Erythroblast (primary cell): Measurements from ENCODE around the gene GGT7.
"Not testable (repeated sequence)": the region's sequence is repeated elsewhere in the genome, so short reads cannot be mapped to it uniquely, and the experiment has no call there.

Experiments used
- DNase-seq, 2 experiments: peaks; one replicate each; lab custom pipeline; 2025; lab: John Stamatoyannopoulos, UW
- GATA1 ChIP-seq: IDR thresholded peaks from 2 replicates; pipeline ENCODE4 v1.6.1; 2011; ENCODE audit warnings: low read depth, mild to moderate bottlenecking, control low read depth, low read length, moderate library complexity
- POLR2A ChIP-seq: IDR thresholded peaks from 2 replicates; pipeline ENCODE4 v1.6.1; 2011; ENCODE audit warnings: mild to moderate bottlenecking, low read length

Gene GGT7

GRCh38 chr20:34808583-34808982 is 64.1 kb downstream of the GGT7 start:
- TF ChIP-seq POLR2A (no peak), GATA1 (no peak)
- DNase-seq = no peak

DNA sequence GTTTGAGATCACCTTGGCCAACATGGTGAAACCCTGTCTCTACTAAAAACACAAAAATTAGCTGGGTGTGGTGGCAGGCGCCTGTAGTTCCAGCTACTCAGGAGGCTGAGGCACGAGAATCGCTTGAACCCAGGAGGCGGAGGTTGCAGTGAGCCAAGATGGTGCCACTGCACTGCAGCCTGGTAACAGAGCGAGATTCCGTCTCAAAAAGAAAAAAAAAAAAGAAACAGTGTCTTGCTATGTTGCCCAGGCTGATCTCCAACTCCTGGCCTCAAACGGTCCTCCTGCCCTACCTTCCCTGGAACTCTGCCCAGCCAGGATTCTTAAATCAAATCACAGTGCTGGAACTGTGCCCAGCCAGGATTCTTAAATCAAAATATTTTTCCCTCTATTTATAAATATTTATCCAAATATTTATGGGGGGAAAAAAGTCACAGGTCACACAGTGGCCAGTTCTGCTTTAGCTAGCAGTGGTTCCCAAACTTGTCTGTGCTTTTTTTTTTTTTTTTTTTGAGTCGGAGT is 64.7 kb downstream of the GGT7 start:
- DNase-seq = not testable (repeated sequence)

- no peak for DNase-seq
- no peak for TF ChIP-seq POLR2A
- TF ChIP-seq GATA1 = no peak
Observed at GRCh38 chr20:34806255-34806654, 66.4 kb downstream of the GGT7 start.

DNA sequence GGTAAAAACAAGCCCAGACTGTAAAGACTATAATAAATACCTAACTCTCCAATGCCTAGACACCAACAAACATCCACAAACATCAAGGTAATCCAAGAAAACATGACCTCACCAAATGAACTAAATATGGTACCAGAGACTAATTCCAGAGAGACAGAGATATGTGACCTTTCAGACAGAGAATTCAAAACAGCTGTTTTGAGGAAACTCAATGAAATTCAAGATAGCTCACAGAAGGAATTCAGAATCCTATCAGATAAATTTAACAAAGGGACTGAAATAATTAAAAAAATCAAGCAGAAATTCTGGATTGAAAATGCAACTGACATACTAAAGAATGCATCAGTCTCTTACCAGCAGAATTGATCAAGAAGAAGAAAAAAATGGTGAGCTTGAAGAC is 73.8 kb downstream of the GGT7 start:
- TF ChIP-seq GATA1 = no peak
- DNase-seq = no peak

DNA sequence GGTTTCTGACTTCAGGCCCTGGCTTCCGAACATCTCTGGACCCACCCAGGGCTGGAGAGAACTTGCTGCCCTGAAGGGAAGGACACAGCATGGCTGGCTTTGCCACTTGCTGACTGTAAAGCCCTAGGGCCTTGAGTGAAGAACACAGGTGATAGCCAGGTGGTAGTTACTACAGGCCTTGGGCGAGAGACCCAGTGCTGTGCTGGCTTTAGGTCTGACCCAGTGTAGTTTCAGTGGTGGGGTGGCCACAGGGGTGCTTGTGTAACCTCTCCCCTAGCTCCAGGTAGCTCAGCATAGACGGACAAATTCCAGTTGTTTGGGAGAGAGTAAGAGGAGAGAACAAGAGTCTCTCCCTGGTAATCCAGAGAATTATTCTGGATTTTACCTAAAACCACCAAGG is 74.3 kb downstream of the GGT7 start:
- TF ChIP-seq POLR2A = no peak
- TF ChIP-seq GATA1 = no peak
- DNase-seq = no peak

DNA sequence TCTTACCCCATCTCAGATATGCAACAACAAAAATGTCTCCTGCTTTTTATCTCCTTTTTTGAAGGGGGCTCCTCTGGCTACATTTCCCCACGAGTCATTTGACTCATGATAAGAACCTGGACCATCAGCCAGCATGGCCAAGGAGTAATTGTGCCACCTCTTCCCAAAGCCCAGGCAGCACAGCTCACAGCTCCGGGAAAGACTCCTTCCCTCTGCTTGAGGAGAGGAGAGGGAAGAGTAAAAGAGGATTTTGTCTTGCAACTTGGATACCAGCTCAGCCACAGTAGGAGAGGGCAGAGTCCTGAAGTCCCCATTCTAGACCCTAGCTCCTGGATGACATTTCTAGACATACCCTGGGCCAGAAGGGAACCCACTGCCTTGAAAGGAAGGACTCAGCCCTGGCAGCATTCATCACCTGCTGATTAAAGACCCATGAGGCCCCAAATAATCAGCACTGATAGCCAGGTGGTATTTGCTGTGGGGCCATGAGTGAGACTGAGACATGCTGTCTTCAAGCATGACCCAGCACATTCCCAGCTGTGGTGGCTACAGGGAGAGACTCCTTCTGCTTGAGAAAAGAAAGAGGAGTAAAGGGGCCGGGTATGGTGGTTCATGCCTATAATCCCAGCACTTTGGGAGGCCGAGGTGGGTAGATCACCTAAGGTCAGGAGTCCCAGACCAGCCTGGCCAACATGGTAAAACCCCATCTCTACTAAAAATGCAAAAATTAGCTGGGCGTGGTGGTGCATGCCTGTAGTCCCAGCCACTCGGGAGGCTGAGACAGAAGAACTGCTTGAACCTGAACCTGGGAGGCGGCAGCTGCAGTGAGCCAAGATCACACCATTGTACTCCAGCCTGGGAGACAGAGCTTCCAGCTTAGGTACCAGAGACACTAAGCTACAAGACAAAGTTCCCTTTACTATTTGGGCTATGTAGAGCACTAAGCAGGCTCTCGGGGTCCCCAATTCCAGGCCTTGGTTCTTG is 75.4 kb downstream of the GGT7 start:
- no peak for TF ChIP-seq GATA1
- TF ChIP-seq POLR2A = no peak
- DNase-seq = peak; percentile 60 to 64
